Activated naive CD4-positive, alpha-beta T cell treated with Interleukin-2 at 50 U/mL for 16 hours (primary cell): Measurements from ENCODE around the gene CREB3L1.
"Not testable (repeated sequence)": the region's sequence is repeated elsewhere in the genome, so short reads cannot be mapped to it uniquely, and the experiment has no call there.

ENCODE experiments used
- DNase-seq: peaks from one replicate; pipeline ENCODE4 v3.0.0-alpha.2; 2020

Gene CREB3L1

DNA sequence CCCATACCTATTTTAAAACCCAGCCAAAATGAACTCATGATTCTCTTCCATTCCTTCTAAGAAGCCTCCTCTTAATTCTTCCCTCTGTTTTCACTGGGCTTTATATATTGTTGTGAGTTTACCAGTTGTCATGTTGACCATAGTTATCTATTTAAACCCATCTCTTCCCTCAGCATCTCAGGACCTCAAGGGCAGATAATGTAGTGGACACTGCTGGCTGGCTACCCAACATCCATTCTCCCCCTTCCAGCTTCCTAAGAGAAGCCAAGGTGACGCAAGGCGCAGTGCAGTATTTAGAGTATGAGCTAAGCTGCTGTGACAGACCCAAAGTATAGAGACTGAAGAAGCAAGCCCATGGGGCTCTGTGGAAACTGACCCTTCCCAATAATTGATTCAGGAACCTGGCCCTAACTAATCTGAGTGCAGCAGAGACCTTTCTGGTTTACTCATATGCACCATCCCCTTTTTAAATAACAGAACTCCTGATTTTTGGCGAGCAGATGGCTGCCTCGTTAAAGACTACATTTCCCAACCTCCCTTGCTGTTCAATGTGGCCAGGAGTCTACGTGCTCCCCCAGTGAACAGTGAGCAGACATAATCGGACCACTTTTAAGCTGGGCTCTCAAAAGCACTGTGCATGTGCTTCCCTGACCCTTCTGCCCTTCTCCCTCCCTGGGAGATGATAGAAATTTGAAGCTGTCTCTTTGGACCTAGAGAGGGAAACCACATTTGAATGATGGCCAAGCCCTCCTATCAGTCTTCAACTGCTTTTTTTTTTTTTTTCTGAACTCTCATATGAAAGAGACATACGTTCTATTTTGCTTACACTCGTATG, 28.1 kb upstream of the CREB3L1 start:
- DNase-seq = no peak

GRCh38 chr11:46249938-46250744, 27.3 kb upstream of the CREB3L1 start:
- no peak for DNase-seq

GRCh38 chr11:46250745-46251052, 26.8 kb upstream of the CREB3L1 start:
- DNase-seq = no peak

DNA sequence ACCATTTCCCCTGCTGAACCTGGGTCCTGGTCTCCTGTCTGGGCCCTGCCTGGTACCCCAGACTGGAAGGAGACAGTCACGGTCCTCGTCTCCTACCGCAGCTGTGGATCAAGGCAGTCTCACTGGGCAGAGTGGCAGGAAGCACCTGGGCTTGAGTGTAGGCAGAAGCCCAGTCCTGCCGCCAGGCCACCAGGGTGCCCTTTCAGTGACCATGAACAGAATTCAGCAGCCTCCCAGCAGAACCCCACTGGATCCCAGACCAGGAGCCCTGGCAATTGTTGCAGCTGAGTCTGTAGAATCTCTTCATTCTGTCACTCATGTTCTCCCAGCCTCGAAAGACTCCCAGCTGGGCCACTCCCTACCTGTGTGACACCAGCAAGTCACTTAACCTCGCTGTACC, 25.5 kb upstream of the CREB3L1 start:
- DNase-seq = no peak

DNA sequence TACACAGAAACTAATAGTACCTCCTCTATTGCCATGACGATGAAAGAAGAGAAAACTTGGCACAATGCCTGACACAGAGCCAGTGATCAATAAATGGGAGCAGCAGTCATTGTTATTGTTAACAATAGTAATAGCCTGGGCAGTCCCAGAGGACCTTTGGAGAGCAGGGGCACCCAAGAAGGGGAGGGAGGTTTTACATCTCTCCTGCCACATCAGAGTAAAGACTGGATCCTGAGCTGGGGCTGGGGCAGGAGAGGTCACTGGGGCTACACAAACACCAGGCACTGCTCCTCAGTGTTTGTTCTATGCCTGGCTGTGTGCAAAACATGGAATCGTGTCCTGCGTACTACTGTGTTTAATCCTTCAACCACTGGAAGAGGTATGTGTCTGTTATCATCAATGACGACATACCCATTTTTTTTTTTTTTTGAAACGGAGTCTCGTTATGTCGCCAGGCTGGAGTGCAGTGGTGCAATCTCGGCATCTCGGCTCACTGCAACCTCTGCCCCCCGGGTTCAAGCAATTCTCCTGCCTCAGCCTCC, 25.0 kb upstream of the CREB3L1 start:
- no peak for DNase-seq

GRCh38 chr11:46253258-46254132, 24.0 kb upstream of the CREB3L1 start:
- no peak for DNase-seq

GRCh38 chr11:46254133-46254491, 23.4 kb upstream of the CREB3L1 start:
- DNase-seq = no peak

- DNase-seq = no peak
Observed at GRCh38 chr11:46256540-46257001, 20.9 kb upstream of the CREB3L1 start.

- DNase-seq = not testable (repeated sequence)
Observed at GRCh38 chr11:46259347-46259746, 18.1 kb upstream of the CREB3L1 start.

- no peak for DNase-seq
Observed at GRCh38 chr11:46259971-46260560, 17.4 kb upstream of the CREB3L1 start.

- no peak for DNase-seq
Observed at GRCh38 chr11:46263120-46263519, 14.3 kb upstream of the CREB3L1 start.

DNA sequence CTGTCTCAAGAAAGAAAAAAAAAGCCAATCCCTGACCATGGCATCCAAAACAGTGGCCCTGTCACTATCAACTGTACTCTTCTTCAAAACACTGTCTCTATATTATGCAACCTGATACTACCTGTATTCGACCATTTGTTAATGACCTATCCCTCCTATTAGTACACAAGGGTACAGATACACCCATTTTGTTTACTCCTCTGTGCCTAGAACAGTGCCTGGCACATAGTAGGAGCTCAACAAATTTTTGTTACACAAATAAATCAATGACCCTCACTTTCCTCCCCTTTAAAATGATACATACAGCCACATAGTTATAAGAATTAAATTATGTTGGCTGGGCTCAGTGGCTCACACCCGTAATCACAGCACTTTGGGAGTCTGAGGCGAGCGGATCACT, 13.4 kb upstream of the CREB3L1 start:
- no peak for DNase-seq

DNA sequence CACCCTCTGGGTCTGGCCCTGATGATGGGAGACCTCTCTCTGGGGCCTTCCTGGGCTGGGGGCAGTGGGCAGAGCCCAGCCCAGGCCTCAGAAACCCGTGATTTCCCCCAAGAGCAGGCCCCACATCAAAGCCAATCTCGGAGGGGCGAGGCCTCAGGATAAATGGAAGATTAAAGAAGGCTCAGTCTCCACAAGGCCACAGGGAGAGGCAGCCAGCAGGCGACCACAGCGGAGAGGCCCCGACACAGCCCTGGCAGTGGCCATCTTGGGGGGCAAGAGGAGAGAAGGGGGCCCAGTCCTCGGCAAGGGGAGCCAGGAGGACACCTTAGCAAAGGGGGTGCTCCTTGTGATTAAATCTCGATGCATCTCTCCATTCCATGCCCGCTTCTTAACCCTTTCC, 12.5 kb upstream of the CREB3L1 start:
- no peak for DNase-seq

GRCh38 chr11:46265764-46266163, 11.7 kb upstream of the CREB3L1 start:
- DNase-seq = no peak

DNA sequence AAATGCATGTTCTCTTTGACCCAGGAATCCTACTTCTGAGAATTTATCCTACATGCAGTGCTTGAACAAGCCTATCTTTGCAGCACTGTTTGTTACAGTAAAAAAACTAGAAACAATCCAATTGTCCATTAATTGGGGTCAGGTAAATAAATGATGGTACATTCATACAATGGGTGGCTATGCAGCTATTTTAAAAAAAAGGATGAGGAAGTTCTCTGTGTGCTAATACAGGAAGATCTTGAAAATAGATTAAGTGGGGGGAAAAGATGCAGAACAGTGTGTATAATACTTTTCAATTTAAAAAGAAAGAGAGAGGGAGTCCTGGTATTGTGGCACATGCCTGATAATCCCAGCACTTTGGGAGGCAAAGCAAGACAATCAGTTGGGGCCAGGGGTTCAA, 9.5 kb upstream of the CREB3L1 start:
- no peak for DNase-seq

DNA sequence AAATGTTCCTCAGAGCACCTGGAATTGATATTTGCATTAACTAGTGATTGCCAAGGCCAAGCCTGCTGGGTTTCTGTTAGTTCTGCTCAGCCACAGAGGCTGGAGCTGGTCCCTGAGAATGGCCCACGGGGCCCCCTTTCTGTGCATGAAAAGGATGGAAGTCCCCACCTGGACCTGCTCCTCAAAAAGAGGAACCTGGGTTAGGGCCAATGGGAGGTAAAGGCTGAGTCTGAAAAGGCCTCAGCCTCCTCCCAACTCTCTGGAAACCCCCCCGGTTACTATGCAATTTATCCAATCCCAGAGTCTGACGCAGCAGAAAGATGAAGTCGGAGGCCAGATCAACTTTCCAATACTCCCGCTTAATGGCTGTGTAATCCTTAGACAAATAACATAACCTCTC, 6.8 kb upstream of the CREB3L1 start:
- DNase-seq = no peak

DNA sequence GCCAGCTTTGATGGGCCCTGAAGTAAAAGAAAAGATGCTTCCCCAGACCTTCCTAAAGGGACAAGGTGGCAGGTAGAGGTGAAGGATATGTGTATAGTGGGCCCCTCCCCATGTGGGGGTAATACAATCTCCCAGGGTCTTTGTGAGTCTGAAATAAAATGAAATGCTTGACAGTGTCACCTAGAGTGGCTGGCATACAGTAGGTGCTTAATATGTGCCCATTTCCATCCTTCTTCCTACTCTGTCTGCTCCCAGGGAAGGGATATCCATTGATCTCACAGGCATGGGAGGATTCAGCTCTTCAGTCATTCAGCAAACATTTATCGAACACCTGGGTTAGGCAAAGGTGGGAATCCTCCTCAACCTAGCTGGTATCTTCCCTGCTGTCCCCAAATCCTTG, 6.1 kb upstream of the CREB3L1 start:
- no peak for DNase-seq

- no peak for DNase-seq
Observed at GRCh38 chr11:46271875-46272815, 5.3 kb upstream of the CREB3L1 start.

GRCh38 chr11:46272816-46273427, 4.5 kb upstream of the CREB3L1 start:
- no peak for DNase-seq

GRCh38 chr11:46273511-46274205, 3.8 kb upstream of the CREB3L1 start:
- DNase-seq = no peak
